ENCODE results near the gene ZNF484.
"Not testable (repeated sequence)": the region's sequence is repeated elsewhere in the genome, so short reads cannot be mapped to it uniquely, and the experiment has no call there.

DNA sequence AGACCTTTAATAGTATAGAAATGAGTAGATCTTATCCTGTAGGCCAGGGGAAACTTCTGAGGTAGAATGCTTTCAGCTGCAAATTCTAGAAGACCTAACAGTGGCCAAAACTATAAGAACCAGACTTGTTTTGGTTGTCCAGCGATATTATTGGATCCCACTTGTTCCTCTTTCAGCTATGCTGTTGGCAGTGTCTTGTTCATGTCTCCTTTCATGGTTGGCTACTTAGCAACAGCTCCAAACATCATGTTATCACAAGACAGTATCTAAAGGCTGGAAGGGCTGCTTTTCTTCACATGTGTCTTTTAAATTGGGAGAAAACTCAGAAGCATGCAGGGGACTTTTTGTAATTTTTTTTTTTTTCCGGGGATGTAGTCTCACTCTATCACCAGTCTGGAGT lies 52.8 kb downstream of the ZNF484 start:
- not testable (repeated sequence) for TF ChIP-seq EZH2 (IDR thresholded peaks at IDR 0.05; ENCODE audit: low read length, missing control alignments); CTCF (conservative IDR thresholded peaks at IDR 0.05 in 1 of 2, IDR thresholded peaks at IDR 0.05 in 1 of 2; ENCODE audit: low read depth in 1 of 2, low read length in 2 of 2)

Data from fibroblast of lung (primary cell).